Measurements from ENCODE around the gene EVA1C.

EVA1C gene

GRCh38 chr21:32474179-32475059 lies 61.9 kb downstream of the EVA1C start:
- no peaks in the 10 kb centered on the region for H4K20me1 ChIP-seq (ENCODE audit: insufficient read depth, low read length, poor library complexity, severe bottlenecking)
- H3K4me3 ChIP-seq (ENCODE audit: low read length, poor library complexity, severe bottlenecking) = no peak overlapping the region
- no peaks in the 10 kb centered on the region for H3K36me3 ChIP-seq (ENCODE audit: insufficient read depth, low read length)
- no peaks in the 10 kb centered on the region for H3K9me2 ChIP-seq (replicated peaks; ENCODE audit: low read depth, low read length)
- H3K4me2 ChIP-seq (ENCODE audit: low read depth, low read length, poor library complexity, severe bottlenecking) = no peak overlapping the region
- H3K9ac ChIP-seq (ENCODE audit: low read depth, low read length, poor library complexity, severe bottlenecking) = no peak overlapping the region
- TF ChIP-seq CTCF (conservative IDR thresholded peaks at IDR 0.05; ENCODE audit: low read length) (no peak), EZH2phosphoT487 (IDR thresholded peaks at IDR 0.05; ENCODE audit: borderline replicate concordance) (no peak)
- no peaks in the 10 kb centered on the region for H3K79me2 ChIP-seq (ENCODE audit: insufficient read depth, low read length)
- H3F3A ChIP-seq (ENCODE audit: low read depth) = no peaks in the 10 kb centered on the region
- H3K27me3 ChIP-seq (ENCODE audit: insufficient read depth, low read length, poor library complexity, severe bottlenecking) = no peaks in the 10 kb centered on the region
- H3K4me1 ChIP-seq (ENCODE audit: insufficient read depth, low read length, poor library complexity, severe bottlenecking) = no peaks in the 10 kb centered on the region
- H2AFZ ChIP-seq (ENCODE audit: low read length) = no peak overlapping the region
- no peaks in the 10 kb centered on the region for H3K9me3 ChIP-seq (ENCODE audit: insufficient read depth, low read depth, low read length)

DNA sequence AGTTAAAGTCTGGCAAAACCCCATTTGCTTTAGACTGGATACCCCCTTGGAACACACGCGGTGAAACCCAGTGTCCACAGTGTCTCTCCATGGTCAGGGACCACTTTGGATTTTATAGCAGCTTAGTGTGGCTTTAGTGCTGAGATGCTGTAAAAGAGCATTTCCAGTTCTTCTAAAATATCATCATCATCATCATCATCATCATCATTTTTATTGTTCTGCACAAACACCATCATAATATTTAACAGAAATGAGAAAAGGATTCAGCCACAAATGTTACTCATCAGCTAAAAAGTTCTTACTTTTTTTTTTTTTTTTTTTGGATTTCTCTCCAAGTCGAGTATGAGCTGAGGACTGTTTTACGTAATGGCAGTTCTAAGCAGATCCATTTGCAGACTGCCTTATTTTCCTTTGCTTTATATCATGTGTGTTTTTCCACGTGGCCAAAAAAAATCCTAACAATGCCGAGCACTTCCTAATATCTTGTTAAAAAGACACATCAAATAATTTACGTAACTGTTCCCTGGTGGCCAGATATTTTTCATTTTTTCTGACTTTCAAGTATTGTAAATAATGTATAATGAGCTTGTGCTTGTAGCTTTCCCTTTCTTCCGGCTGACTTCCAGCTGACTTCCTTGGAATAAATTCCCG lies 62.8 kb downstream of the EVA1C start:
- no peak overlapping the region for H2AFZ ChIP-seq (ENCODE audit: low read length)

More for the DNA sequence above, 62.8 kb downstream of the EVA1C start:
- TF ChIP-seq CTCF (conservative IDR thresholded peaks at IDR 0.05; ENCODE audit: low read length) (no peak), EZH2phosphoT487 (IDR thresholded peaks at IDR 0.05; ENCODE audit: borderline replicate concordance) (no peak)
- Histone ChIP-seq H3K9me2 (replicated peaks; ENCODE audit: low read depth, low read length) (no peaks in the 10 kb centered on the region), H4K20me1 (ENCODE audit: insufficient read depth, low read length, poor library complexity, severe bottlenecking) (no peaks in the 10 kb centered on the region), H3K4me3 (ENCODE audit: low read length, poor library complexity, severe bottlenecking) (no peak overlapping the region), H3K79me2 (ENCODE audit: insufficient read depth, low read length) (no peaks in the 10 kb centered on the region), H3K27me3 (ENCODE audit: insufficient read depth, low read length, poor library complexity, severe bottlenecking) (no peaks in the 10 kb centered on the region), H3K4me2 (ENCODE audit: low read depth, low read length, poor library complexity, severe bottlenecking) (no peak overlapping the region), H3K36me3 (ENCODE audit: insufficient read depth, low read length) (no peaks in the 10 kb centered on the region), H3K9ac (ENCODE audit: low read depth, low read length, poor library complexity, severe bottlenecking) (no peak overlapping the region), H3F3A (ENCODE audit: low read depth) (no peaks in the 10 kb centered on the region), H3K9me3 (ENCODE audit: insufficient read depth, low read depth, low read length) (no peaks in the 10 kb centered on the region), H3K4me1 (ENCODE audit: insufficient read depth, low read length, poor library complexity, severe bottlenecking) (no peaks in the 10 kb centered on the region)
